Lower leg skin (tissue), 3 donors: ENCODE results near the gene CASP5.

Experiments used
- CTCF ChIP-seq, 3 donors: fragments of 450-650 bp; IDR thresholded peaks; one replicate each; pipeline ENCODE4 v1.5.1; 2016; ENCODE audit warnings: antibody characterized with exemption in 3 of 3, mild to moderate bottlenecking in 3 of 3, moderate library complexity in 2 of 3
- POLR2A ChIP-seq, 2 donors: fragments of 450-650 bp; IDR thresholded peaks; one replicate each; pipeline ENCODE4 v1.6.1; 2016 to 2017; ENCODE audit warnings: antibody characterized with exemption in 2 of 2, mild to moderate bottlenecking in 1 of 2, moderate library complexity in 1 of 2

GRCh38 chr11:105024394-105024793 is 1.4 kb upstream of the CASP5 start:
- no peak for TF ChIP-seq CTCF (IDR thresholded peaks at IDR 0.05)
- TF ChIP-seq POLR2A (IDR thresholded peaks at IDR 0.05) = no peak
